GM19035 (cell line): ENCODE measurements around the gene ZNF263.
A peak's percentile ranks its signal among the peaks of the same experiment; 100 is the strongest.

Experiments
- ATAC-seq: cut with Tn5 transposase; IDR thresholded peaks from one replicate; pipeline ENCODE4 v1.9.1; 2021; ENCODE audit not compliant: unreplicated experiment

Gene ZNF263

GRCh38 chr16:3282730-3283542 lies at the start of gene ZNF263:
TSS of gene ZNF263 (plus strand) at chr16:3283491. CDS start at chr16:3283819, 328 bp downstream.
- ATAC-seq, result peak; percentile 85

- no peak for ATAC-seq
Measured at GRCh38 chr16:3234543-3234856, 48.8 kb upstream of the ZNF263 start.

GRCh38 chr16:3234857-3235561 lies 48.3 kb upstream of the ZNF263 start, which contains the start of gene ZNF200:
TSS of gene ZNF200 (minus strand) at chr16:3235158. CDS start at chr16:3233755, 1,403 bp downstream.
- ATAC-seq, result peak; percentile 96

GRCh38 chr16:3235856-3236669 lies 47.2 kb upstream of the ZNF263 start:
- no peak for ATAC-seq

- no peak for ATAC-seq
Measured at GRCh38 chr16:3241761-3242160, 41.5 kb upstream of the ZNF263 start.

GRCh38 chr16:3242709-3243108 lies 40.6 kb upstream of the ZNF263 start:
- ATAC-seq, result no peak

- no peak for ATAC-seq
Measured at GRCh38 chr16:3243882-3244281, 39.4 kb upstream of the ZNF263 start.

GRCh38 chr16:3246002-3246401 lies 37.3 kb upstream of the ZNF263 start:
- no peak for ATAC-seq

- no peak for ATAC-seq
Measured at GRCh38 chr16:3246876-3247275, 36.4 kb upstream of the ZNF263 start.

GRCh38 chr16:3248596-3248995 lies 34.7 kb upstream of the ZNF263 start:
- no peak for ATAC-seq

- ATAC-seq, result no peak
Measured at GRCh38 chr16:3249020-3249419, 34.3 kb upstream of the ZNF263 start.

- ATAC-seq, result no peak
Measured at GRCh38 chr16:3249451-3249850, 33.8 kb upstream of the ZNF263 start.

GRCh38 chr16:3252967-3253366 lies 30.3 kb upstream of the ZNF263 start:
- ATAC-seq, result no peak

GRCh38 chr16:3254309-3254708 lies 29.0 kb upstream of the ZNF263 start:
- ATAC-seq, result no peak

- no peak for ATAC-seq
Measured at GRCh38 chr16:3256146-3256865, 27.0 kb upstream of the ZNF263 start, which contains the start of gene MEFV. TSS of gene MEFV (minus strand) at chr16:3256633. CDS start at chr16:3256587, 46 bp downstream.

- no peak for ATAC-seq
Measured at GRCh38 chr16:3256866-3257465, 26.3 kb upstream of the ZNF263 start.

GRCh38 chr16:3259836-3260235 lies 23.5 kb upstream of the ZNF263 start:
- no peak for ATAC-seq

- no peak for ATAC-seq
Measured at GRCh38 chr16:3262517-3262916, 20.8 kb upstream of the ZNF263 start.

GRCh38 chr16:3264137-3265036 lies 18.9 kb upstream of the ZNF263 start:
- ATAC-seq, result peak; percentile 88
